ENCODE measurements around the gene SPRN.

The SPRN gene

DNA sequence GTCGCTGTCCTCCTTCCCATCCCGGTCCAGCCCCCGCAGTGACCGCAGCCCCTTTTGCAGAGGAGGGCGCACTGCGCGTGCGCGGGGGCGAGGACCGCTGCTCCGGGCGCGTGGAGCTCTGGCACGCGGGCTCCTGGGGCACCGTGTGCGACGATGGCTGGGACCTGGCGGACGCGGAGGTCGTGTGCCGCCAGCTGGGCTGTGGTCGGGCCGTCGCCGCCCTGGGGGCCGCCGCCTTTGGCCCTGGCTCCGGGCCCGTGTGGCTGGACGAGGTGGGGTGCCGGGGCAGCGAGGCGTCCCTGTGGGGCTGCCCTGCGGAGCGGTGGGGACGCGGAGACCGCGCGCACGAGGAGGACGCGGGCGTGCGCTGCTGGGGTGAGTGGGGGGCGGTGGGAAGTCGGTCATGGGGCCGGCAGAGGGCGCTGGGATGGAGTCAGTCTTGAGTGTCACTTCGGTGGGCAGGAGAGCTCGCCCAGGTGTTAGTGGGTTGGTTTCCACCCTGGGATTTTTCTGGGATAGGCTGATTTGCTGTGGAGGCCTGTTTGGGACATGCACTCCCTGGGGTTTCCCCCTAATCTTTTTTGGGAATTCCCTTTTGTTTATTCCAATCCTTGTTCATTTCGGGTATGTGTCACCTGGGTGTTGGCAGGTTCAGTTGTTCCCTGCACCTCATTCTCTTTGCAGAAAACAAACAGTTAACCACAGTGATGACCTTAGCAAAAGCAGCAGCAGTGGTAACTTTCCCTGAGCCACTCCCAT, 40.9 kb upstream of the SPRN start:
- no peak overlapping the region for H2AFZ ChIP-seq (ENCODE audit: low read length)
- H3K9ac ChIP-seq (ENCODE audit: low read length) = no peak overlapping the region
- H3K9me2 ChIP-seq (replicated peaks; ENCODE audit: insufficient read depth, low read length) = no peaks in the 10 kb centered on the region
- H3K4me1 ChIP-seq (ENCODE audit: low read length) = no peaks in the 10 kb centered on the region
- no peaks in the 10 kb centered on the region for H3K79me2 ChIP-seq (ENCODE audit: low read length)
- no peaks in the 10 kb centered on the region for H3F3A ChIP-seq (ENCODE audit: insufficient read depth, low read length)
- H3K4me2 ChIP-seq (ENCODE audit: low read depth, low read length) = no peak overlapping the region
- TF ChIP-seq EZH2 (optimal IDR thresholded peaks at IDR 0.05; ENCODE audit: low read depth, low read length) (no peak), EZH2phosphoT487 (IDR thresholded peaks at IDR 0.05; ENCODE audit: low read length) (no peak), CTCF (IDR thresholded peaks at IDR 0.05; ENCODE audit: low read length) (no peak)
- no peak for DNase-seq
- no peaks in the 10 kb centered on the region for H4K20me1 ChIP-seq (ENCODE audit: insufficient read depth, low read length)
- H3K27ac ChIP-seq (ENCODE audit: low read length) = no peak overlapping the region
- H3K27me3 ChIP-seq (replicated peaks; ENCODE audit: insufficient read depth, low read length) = no peaks in the 10 kb centered on the region
- no peaks in the 10 kb centered on the region for H3K9me3 ChIP-seq (replicated peaks; ENCODE audit: insufficient read depth, low read length)
- H3K36me3 ChIP-seq (replicated peaks; ENCODE audit: insufficient read depth, low read length) = no peaks in the 10 kb centered on the region
- H3K4me3 ChIP-seq (ENCODE audit: low read length) = no peak overlapping the region

DNA sequence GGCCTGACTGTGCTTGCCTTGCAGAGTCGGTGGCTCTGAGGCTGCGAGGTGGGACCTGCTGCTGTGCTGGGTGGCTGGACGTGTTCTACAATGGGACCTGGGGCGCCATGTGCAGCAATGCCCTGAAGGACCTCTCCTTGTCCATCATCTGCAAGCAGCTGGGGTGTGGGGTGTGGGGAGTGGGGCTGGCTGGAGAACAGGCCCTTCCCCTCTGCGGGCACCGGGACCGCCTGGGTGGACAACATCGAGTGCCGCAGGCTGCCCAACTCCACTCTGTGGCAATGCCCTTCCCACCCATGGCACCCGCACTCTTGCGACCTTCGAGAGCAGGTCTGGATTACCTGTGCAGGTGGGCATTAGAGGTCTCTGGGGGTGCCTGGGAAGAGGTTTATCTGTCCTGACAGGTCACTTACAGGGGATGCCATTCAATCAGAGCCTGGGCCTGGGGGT, 40.2 kb upstream of the SPRN start:
- no peaks in the 10 kb centered on the region for H3F3A ChIP-seq (ENCODE audit: insufficient read depth, low read length)
- H3K9me2 ChIP-seq (replicated peaks; ENCODE audit: insufficient read depth, low read length) = no peaks in the 10 kb centered on the region
- H3K27me3 ChIP-seq (replicated peaks; ENCODE audit: insufficient read depth, low read length) = no peaks in the 10 kb centered on the region
- no peak overlapping the region for H3K4me2 ChIP-seq (ENCODE audit: low read depth, low read length)
- TF ChIP-seq CTCF (IDR thresholded peaks at IDR 0.05; ENCODE audit: low read length) (no peak), EZH2phosphoT487 (IDR thresholded peaks at IDR 0.05; ENCODE audit: low read length) (no peak), EZH2 (optimal IDR thresholded peaks at IDR 0.05; ENCODE audit: low read depth, low read length) (no peak)
- H3K79me2 ChIP-seq (ENCODE audit: low read length) = no peaks in the 10 kb centered on the region
- no peaks in the 10 kb centered on the region for H3K36me3 ChIP-seq (replicated peaks; ENCODE audit: insufficient read depth, low read length)
- no peak overlapping the region for H2AFZ ChIP-seq (ENCODE audit: low read length)
- no peaks in the 10 kb centered on the region for H3K9me3 ChIP-seq (replicated peaks; ENCODE audit: insufficient read depth, low read length)
- no peaks in the 10 kb centered on the region for H3K4me1 ChIP-seq (ENCODE audit: low read length)
- H3K4me3 ChIP-seq (ENCODE audit: low read length) = no peak overlapping the region
- no peak overlapping the region for H3K27ac ChIP-seq (ENCODE audit: low read length)
- no peak overlapping the region for H3K9ac ChIP-seq (ENCODE audit: low read length)
- H4K20me1 ChIP-seq (ENCODE audit: insufficient read depth, low read length) = no peaks in the 10 kb centered on the region
- DNase-seq = no peak

DNA sequence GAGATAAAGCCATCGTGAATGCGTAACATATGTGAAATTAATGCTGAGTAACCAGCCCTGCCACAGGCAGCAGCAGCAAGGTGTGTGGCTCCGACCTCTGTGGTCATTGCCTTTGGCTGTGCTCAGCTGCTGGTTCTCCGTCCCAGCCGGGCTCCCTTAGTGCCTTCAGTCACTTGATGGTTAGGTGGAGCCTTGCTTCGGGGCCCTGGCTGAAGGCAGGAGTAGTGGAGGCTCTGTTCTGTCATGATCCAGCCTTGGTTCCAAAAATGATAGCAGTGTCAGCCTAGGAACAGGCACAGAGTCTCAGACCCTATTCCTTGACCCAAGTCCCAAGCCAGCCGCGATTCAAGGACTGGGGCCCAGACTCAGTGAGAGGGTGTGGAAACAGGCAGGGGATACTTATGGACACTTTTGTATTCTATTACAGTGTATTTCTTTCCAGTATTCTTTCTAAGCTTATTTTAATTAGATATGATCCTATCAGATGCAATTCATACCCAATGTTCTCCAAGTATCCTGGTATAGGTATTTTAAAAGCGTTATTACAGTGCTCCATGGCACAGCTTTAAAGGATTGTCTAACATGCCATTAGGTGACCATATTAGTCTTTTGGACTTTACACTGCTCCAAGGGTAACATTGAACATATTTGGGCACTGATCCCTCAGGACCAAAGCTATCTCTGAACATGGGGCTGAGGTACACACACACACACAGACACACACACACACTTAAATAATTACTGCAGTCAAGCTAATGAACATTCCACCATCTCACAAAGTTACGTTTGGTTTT, 38.3 kb upstream of the SPRN start:
- H2AFZ ChIP-seq (ENCODE audit: low read length) = no peak overlapping the region
- H3K9me2 ChIP-seq (replicated peaks; ENCODE audit: insufficient read depth, low read length) = no peaks in the 10 kb centered on the region
- H3K36me3 ChIP-seq (replicated peaks; ENCODE audit: insufficient read depth, low read length) = no peaks in the 10 kb centered on the region
- no peaks in the 10 kb centered on the region for H3K4me1 ChIP-seq (ENCODE audit: low read length)
- no peak overlapping the region for H3K9ac ChIP-seq (ENCODE audit: low read length)
- no peak overlapping the region for H3K4me2 ChIP-seq (ENCODE audit: low read depth, low read length)
- no peaks in the 10 kb centered on the region for H3K27me3 ChIP-seq (replicated peaks; ENCODE audit: insufficient read depth, low read length)
- no peaks in the 10 kb centered on the region for H3K9me3 ChIP-seq (replicated peaks; ENCODE audit: insufficient read depth, low read length)
- H4K20me1 ChIP-seq (ENCODE audit: insufficient read depth, low read length) = no peaks in the 10 kb centered on the region
- H3K27ac ChIP-seq (ENCODE audit: low read length) = no peak overlapping the region
- no peaks in the 10 kb centered on the region for H3F3A ChIP-seq (ENCODE audit: insufficient read depth, low read length)
- DNase-seq = no peak
- H3K4me3 ChIP-seq (ENCODE audit: low read length) = no peak overlapping the region
- TF ChIP-seq EZH2phosphoT487 (IDR thresholded peaks at IDR 0.05; ENCODE audit: low read length) (no peak), CTCF (IDR thresholded peaks at IDR 0.05; ENCODE audit: low read length) (no peak)
- no peaks in the 10 kb centered on the region for H3K79me2 ChIP-seq (ENCODE audit: low read length)
